SK-N-SH treated with all-trans-retinoic acid at 6 μM for 48 hours (cell line): Measurements from ENCODE around the gene GNG8.

Source experiments
- ARNTL ChIP-seq: fragments of 450-650 bp; formaldehyde crosslinking; IDR thresholded peaks from 2 replicates; pipeline ENCODE4 v1.5.0; 2020; ENCODE audit warnings: low read depth, mild to moderate bottlenecking, moderate library complexity, borderline replicate concordance
- BACH2 ChIP-seq: fragments of 250-450 bp; sonication (Bioruptor Pico); IDR thresholded peaks from 2 replicates; pipeline ENCODE4 v1.9.0; 2021; ENCODE audit warnings: mild to moderate bottlenecking, borderline replicate concordance
- RARB ChIP-seq: fragments of 250-450 bp; sonication (Bioruptor Pico); IDR thresholded peaks from 2 replicates; pipeline ENCODE4 v1.8.0; 2021; ENCODE audit warnings: mild to moderate bottlenecking, moderate library complexity
- TCF4 ChIP-seq: fragments of 250-450 bp; sonication (Bioruptor Pico); IDR thresholded peaks from 2 replicates; pipeline ENCODE4 v1.8.0; 2021; ENCODE audit warnings: mild to moderate bottlenecking, moderate library complexity, borderline replicate concordance
- TOX ChIP-seq: fragments of 250-450 bp; sonication (Bioruptor Pico); IDR thresholded peaks from 2 replicates; pipeline ENCODE4 v1.8.0; 2021; ENCODE audit warnings: mild to moderate bottlenecking, moderate library complexity, borderline replicate concordance
- ZC3H10 ChIP-seq: fragments of 250-450 bp; sonication (Bioruptor Pico); IDR thresholded peaks from 2 replicates; pipeline ENCODE4 v1.5.1; 2021; ENCODE audit warnings: mild to moderate bottlenecking, moderate library complexity
- ZFP3 ChIP-seq: fragments of 250-450 bp; sonication (Bioruptor Pico); IDR thresholded peaks from 2 replicates; pipeline ENCODE4 v1.5.0; 2020; ENCODE audit warnings: mild to moderate bottlenecking, moderate library complexity
- ZFP30 ChIP-seq: fragments of 450-650 bp; formaldehyde crosslinking; IDR thresholded peaks from 2 replicates; pipeline ENCODE4 v1.5.0; 2022; ENCODE audit warnings: mild to moderate bottlenecking, moderate library complexity
- ZNF8 ChIP-seq: fragments of 450-650 bp; formaldehyde crosslinking; IDR thresholded peaks from 2 replicates; pipeline ENCODE4 v1.5.0; 2020; ENCODE audit warnings: mild to moderate bottlenecking, moderate library complexity
- TF ChIP-seq, protein P1 (sequence below): fragments of 250-450 bp; sonication (Bioruptor Pico); IDR thresholded peaks from 2 replicates; pipeline ENCODE4 v1.8.0; 2020; ENCODE audit warnings: mild to moderate bottlenecking, moderate library complexity, borderline replicate concordance
- TF ChIP-seq, protein P2 (sequence below): fragments of 250-450 bp; sonication (Bioruptor Pico); IDR thresholded peaks from 2 replicates; pipeline ENCODE4 v1.5.0; 2020; ENCODE audit warnings: mild to moderate bottlenecking, moderate library complexity
- TF ChIP-seq, protein P3 (sequence below): fragments of 250-450 bp; sonication (Bioruptor Pico); IDR thresholded peaks from 2 replicates; pipeline ENCODE4 v1.5.1; 2020; ENCODE audit warnings: low read depth, mild to moderate bottlenecking, moderate library complexity

DNA sequence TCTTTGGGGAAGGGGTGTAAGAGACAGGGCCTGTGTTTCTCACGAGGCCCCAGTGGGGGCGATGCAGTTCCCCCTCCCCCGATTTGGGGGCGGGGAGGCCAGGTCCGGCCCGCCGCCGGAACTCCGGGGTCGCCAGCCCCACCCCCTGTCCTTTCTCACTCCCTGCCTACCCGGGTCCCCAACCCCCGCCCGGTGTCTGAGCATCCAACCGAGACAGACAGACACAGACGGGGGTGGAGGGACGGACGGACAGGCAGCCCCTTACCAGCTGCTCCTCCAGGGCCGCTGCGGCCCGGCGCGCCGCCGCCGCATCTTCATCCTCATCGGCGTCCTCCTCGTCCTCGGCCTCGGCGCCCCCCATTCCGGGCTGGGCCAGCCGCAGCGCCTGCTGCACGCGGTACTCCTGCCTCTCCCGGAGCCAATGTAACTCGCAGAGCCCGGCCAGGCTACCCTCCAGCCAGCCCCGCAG lies 24.6 kb upstream of the GNG8 start:
- TF ChIP-seq, protein P1, sequence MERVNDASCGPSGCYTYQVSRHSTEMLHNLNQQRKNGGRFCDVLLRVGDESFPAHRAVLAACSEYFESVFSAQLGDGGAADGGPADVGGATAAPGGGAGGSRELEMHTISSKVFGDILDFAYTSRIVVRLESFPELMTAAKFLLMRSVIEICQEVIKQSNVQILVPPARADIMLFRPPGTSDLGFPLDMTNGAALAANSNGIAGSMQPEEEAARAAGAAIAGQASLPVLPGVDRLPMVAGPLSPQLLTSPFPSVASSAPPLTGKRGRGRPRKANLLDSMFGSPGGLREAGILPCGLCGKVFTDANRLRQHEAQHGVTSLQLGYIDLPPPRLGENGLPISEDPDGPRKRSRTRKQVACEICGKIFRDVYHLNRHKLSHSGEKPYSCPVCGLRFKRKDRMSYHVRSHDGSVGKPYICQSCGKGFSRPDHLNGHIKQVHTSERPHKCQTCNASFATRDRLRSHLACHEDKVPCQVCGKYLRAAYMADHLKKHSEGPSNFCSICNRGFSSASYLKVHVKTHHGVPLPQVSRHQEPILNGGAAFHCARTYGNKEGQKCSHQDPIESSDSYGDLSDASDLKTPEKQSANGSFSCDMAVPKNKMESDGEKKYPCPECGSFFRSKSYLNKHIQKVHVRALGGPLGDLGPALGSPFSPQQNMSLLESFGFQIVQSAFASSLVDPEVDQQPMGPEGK (CRISPR knock-in tag) = no peak
- no peak for TF ChIP-seq TOX (CRISPR knock-in tag)
- no peak for TF ChIP-seq ZFP30 (CRISPR knock-in tag)
- TF ChIP-seq, protein P2, sequence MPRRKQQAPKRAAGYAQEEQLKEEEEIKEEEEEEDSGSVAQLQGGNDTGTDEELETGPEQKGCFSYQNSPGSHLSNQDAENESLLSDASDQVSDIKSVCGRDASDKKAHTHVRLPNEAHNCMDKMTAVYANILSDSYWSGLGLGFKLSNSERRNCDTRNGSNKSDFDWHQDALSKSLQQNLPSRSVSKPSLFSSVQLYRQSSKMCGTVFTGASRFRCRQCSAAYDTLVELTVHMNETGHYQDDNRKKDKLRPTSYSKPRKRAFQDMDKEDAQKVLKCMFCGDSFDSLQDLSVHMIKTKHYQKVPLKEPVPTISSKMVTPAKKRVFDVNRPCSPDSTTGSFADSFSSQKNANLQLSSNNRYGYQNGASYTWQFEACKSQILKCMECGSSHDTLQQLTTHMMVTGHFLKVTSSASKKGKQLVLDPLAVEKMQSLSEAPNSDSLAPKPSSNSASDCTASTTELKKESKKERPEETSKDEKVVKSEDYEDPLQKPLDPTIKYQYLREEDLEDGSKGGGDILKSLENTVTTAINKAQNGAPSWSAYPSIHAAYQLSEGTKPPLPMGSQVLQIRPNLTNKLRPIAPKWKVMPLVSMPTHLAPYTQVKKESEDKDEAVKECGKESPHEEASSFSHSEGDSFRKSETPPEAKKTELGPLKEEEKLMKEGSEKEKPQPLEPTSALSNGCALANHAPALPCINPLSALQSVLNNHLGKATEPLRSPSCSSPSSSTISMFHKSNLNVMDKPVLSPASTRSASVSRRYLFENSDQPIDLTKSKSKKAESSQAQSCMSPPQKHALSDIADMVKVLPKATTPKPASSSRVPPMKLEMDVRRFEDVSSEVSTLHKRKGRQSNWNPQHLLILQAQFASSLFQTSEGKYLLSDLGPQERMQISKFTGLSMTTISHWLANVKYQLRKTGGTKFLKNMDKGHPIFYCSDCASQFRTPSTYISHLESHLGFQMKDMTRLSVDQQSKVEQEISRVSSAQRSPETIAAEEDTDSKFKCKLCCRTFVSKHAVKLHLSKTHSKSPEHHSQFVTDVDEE (CRISPR knock-in tag) = no peak
- no peak for TF ChIP-seq ZC3H10 (CRISPR knock-in tag)
- TF ChIP-seq ZFP3 = no peak
- TF ChIP-seq TCF4 (CRISPR knock-in tag) = no peak
- no peak for TF ChIP-seq ZNF8 (CRISPR knock-in tag)
- TF ChIP-seq, protein P3, sequence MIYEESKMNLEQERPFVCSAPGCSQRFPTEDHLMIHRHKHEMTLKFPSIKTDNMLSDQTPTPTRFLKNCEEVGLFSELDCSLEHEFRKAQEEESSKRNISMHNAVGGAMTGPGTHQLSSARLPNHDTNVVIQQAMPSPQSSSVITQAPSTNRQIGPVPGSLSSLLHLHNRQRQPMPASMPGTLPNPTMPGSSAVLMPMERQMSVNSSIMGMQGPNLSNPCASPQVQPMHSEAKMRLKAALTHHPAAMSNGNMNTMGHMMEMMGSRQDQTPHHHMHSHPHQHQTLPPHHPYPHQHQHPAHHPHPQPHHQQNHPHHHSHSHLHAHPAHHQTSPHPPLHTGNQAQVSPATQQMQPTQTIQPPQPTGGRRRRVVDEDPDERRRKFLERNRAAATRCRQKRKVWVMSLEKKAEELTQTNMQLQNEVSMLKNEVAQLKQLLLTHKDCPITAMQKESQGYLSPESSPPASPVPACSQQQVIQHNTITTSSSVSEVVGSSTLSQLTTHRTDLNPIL = no peak
- no peak for TF ChIP-seq BACH2 (CRISPR knock-in tag)
- no peak for TF ChIP-seq ARNTL (CRISPR knock-in tag)
- TF ChIP-seq RARB (CRISPR knock-in tag) = no peak
